ENCODE results near the gene BLMH. TPM values are rescaled to one million over a fixed set of nuclear protein-coding genes. Genes with fewer than 3 reads are reported as not detected.

Gene BLMH
- total RNA-seq, 2 donors from 2014 or later, result 84.7 to 92.0 TPM

DNA sequence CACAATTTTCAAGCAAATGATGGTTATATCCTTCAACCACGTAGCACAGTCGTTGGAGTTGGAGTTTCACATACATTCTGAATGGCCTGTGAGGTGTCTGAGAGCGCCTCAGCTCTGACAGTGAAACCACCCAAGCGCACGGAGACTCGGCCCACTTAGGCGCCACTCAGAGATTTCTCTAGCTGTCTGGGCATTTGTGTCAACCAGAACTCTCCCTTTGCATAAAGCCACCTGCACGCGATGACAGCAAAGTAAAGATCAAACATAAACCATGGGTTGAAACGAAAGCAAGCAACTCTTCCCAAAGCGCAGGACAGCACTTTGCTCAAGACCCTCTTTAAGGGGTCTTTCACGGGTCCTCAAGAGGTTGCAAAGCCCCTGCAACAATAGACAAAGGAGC lies 56.8 kb downstream of the BLMH start:
- Histone ChIP-seq H3K9ac (ENCODE audit: extremely low read depth, low read length, poor library complexity, severe bottlenecking) (no peak overlapping the region), H3K27ac (ENCODE audit: low read depth, low read length) (no peak overlapping the region), H3K36me3 (ENCODE audit: control insufficient read depth, insufficient read depth, low read length) (no peaks in the 10 kb centered on the region), H3K27me3 (ENCODE audit: control insufficient read depth, insufficient read depth, low read length, poor library complexity, severe bottlenecking) (peaks cover 80% of the 10 kb centered on the region), H3K4me3 (ENCODE audit: low read length) (no peak overlapping the region), H3K4me1 (ENCODE audit: control insufficient read depth, insufficient read depth, low read length) (no peaks in the 10 kb centered on the region), H3K9me3 (ENCODE audit: control insufficient read depth, low read length) (peaks cover 4% of the 10 kb centered on the region)
- no peak for DNase-seq
- H3K9me3 Mint-ChIP-seq, result peaks cover 9% of the 10 kb centered on the region
- peak overlapping the region; percentile 27 for H3K4me3 Mint-ChIP-seq
- peaks cover 4% of the 10 kb centered on the region for H3K36me3 Mint-ChIP-seq (ENCODE audit: low read depth)
- no peak overlapping the region for H3K27ac Mint-ChIP-seq
- WGBS, 2 experiments (ENCODE audit: insufficient coverage in 1 of 2, insufficient read length in 1 of 2), result 69 to 78% methylated on average over 12 of the region's 12 CpGs
- peaks cover 81% of the 10 kb centered on the region for H3K27me3 Mint-ChIP-seq (ENCODE audit: insufficient read depth)
- peaks cover 24% of the 10 kb centered on the region for H3K4me1 Mint-ChIP-seq
- TF ChIP-seq, protein P1, sequence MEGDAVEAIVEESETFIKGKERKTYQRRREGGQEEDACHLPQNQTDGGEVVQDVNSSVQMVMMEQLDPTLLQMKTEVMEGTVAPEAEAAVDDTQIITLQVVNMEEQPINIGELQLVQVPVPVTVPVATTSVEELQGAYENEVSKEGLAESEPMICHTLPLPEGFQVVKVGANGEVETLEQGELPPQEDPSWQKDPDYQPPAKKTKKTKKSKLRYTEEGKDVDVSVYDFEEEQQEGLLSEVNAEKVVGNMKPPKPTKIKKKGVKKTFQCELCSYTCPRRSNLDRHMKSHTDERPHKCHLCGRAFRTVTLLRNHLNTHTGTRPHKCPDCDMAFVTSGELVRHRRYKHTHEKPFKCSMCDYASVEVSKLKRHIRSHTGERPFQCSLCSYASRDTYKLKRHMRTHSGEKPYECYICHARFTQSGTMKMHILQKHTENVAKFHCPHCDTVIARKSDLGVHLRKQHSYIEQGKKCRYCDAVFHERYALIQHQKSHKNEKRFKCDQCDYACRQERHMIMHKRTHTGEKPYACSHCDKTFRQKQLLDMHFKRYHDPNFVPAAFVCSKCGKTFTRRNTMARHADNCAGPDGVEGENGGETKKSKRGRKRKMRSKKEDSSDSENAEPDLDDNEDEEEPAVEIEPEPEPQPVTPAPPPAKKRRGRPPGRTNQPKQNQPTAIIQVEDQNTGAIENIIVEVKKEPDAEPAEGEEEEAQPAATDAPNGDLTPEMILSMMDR (conservative IDR thresholded peaks at IDR 0.05), result no peak

DNA sequence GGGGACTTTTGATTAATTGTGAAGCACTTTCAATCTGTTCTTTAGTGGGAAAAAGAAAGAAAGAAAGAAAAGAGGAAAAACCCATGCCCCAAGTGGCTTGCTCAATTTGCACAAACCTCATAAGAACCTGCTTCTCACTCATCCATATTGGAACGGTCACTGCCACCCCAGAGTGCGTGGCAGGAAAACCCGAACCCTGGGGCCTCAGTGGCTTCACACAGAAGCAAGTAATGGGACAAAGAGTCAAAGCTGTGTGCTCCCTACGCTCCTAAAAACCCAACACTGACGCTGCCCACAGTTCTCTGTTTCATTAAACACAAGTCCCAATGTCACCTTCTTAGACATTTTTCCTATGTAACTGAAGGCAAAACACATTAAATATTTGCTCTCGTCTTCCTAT lies 57.4 kb downstream of the BLMH start:
- Mint-ChIP-seq H3K9me3 (peaks cover 2% of the 10 kb centered on the region), H3K27me3 (ENCODE audit: insufficient read depth) (peaks cover 78% of the 10 kb centered on the region), H3K36me3 (ENCODE audit: low read depth) (no peaks in the 10 kb centered on the region), H3K4me3 (no peak overlapping the region), H3K4me1 (peaks cover 24% of the 10 kb centered on the region), H3K27ac (no peak overlapping the region)
- H3K4me3 ChIP-seq (ENCODE audit: low read length), result no peak overlapping the region
- no peak overlapping the region for H3K9ac ChIP-seq (ENCODE audit: extremely low read depth, low read length, poor library complexity, severe bottlenecking)
- TF ChIP-seq, protein P1 (conservative IDR thresholded peaks at IDR 0.05), result no peak
- H3K27me3 ChIP-seq (ENCODE audit: control insufficient read depth, insufficient read depth, low read length, poor library complexity, severe bottlenecking), result peaks cover 75% of the 10 kb centered on the region
- H3K36me3 ChIP-seq (ENCODE audit: control insufficient read depth, insufficient read depth, low read length), result no peaks in the 10 kb centered on the region
- DNase-seq, result peak; percentile 41
- no peak overlapping the region for H3K27ac ChIP-seq (ENCODE audit: low read depth, low read length)
- H3K4me1 ChIP-seq (ENCODE audit: control insufficient read depth, insufficient read depth, low read length), result no peaks in the 10 kb centered on the region
- WGBS, 2 experiments (ENCODE audit: insufficient coverage in 1 of 2, insufficient read length in 1 of 2), result 87 to 95% methylated on average over 4 to 6 of the region's 6 CpGs
- H3K9me3 ChIP-seq (ENCODE audit: control insufficient read depth, low read length), result no peaks in the 10 kb centered on the region

DNA sequence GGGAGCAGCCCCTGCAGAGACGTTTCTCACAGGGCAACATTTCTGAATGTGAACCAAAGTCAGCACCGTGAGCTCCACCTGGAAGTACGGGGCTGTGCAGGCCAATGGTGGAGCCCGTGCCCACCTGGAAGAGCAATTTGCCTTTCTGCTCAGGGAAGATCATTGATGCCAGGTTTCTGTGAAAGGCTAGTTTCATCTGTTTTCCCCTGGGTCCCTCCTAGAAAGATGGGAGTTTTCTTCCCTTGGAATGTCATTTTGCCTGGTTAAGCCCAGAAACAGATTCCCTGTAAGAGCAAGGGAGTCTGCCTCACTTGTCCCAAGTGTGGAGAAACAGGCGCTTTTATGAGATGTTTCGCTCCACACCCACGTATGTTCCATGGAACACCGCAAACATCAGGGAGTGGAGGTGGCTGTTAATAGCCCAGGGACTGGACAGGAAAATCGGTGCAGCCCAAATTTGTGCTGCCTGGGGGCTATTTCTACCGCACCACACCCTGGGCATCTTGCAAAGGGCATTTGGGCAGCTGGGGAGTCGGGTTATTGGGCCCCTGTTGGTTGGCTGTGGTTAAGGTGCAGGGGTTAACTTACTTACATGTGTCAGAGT lies 58.8 kb downstream of the BLMH start:
- Mint-ChIP-seq H3K36me3 (ENCODE audit: low read depth) (no peaks in the 10 kb centered on the region), H3K9me3 (no peaks in the 10 kb centered on the region), H3K27me3 (ENCODE audit: insufficient read depth) (peaks cover 73% of the 10 kb centered on the region), H3K27ac (no peak overlapping the region), H3K4me1 (peaks cover 15% of the 10 kb centered on the region), H3K4me3 (no peak overlapping the region)
- Histone ChIP-seq H3K9ac (ENCODE audit: extremely low read depth, low read length, poor library complexity, severe bottlenecking) (no peak overlapping the region), H3K27me3 (ENCODE audit: control insufficient read depth, insufficient read depth, low read length, poor library complexity, severe bottlenecking) (peaks cover 62% of the 10 kb centered on the region), H3K4me3 (ENCODE audit: low read length) (no peak overlapping the region), H3K27ac (ENCODE audit: low read depth, low read length) (no peak overlapping the region), H3K4me1 (ENCODE audit: control insufficient read depth, insufficient read depth, low read length) (no peaks in the 10 kb centered on the region), H3K36me3 (ENCODE audit: control insufficient read depth, insufficient read depth, low read length) (no peaks in the 10 kb centered on the region), H3K9me3 (ENCODE audit: control insufficient read depth, low read length) (no peaks in the 10 kb centered on the region)
- DNase-seq, result no peak
- TF ChIP-seq, protein P1 (conservative IDR thresholded peaks at IDR 0.05), result no peak
- 83 to 85% methylated on average over 9 to 11 of the region's 11 CpGs for whole genome bisulfite sequencing, 2 experiments (ENCODE audit: insufficient coverage in 1 of 2, insufficient read length in 1 of 2)

All from endodermal cell (in vitro differentiated cells).